GM18868 (cell line): Measurements from ENCODE around the gene EPX.
A peak's percentile ranks its signal among the peaks of the same experiment; 100 is the strongest.

Experiments
- ATAC-seq: cut with Tn5 transposase; IDR thresholded peaks from one replicate; pipeline ENCODE4 v1.9.1; 2021; ENCODE audit warnings: mild to moderate bottlenecking, moderate library complexity; ENCODE audit not compliant: unreplicated experiment

The EPX gene

DNA sequence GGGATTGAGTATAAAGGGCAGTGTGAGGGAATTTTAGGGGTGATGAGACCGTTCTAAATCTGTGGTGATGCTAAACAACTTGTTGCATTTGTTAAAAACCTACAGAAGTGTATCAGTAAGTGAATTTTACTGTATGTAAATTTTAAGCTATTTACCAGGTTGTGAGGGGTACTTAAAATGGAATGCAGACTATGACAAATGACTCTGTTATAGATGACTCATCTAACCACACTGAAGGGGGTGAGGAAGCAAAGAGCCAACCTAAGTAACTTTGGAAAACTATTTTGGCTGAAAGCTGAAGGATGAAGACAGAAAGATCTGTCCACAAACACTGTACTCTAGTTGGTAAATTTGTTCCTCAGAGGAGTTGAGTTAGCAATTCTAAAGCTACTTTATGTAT is 31.8 kb downstream of the EPX start:
- no peak for ATAC-seq

DNA sequence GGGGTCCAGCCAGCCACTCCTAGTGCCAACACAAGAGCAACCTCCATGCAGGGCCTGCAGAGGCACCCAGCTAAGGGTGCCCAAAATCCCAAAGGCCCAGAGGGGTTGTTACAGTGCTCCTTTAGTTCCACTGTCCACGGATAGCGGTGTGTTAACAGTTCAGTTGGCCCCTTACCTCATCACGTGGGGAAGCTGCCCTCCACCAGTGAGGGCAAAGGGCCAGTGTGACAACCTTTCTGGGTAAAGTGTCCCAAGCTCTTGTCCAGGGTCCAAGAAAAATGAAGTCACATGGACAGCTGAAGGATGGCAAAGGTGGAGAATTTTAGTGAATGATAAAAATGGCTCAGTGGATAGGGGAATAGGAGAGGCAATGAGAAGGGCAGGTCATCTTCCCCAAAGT is 35.2 kb downstream of the EPX start:
- no peak for ATAC-seq

DNA sequence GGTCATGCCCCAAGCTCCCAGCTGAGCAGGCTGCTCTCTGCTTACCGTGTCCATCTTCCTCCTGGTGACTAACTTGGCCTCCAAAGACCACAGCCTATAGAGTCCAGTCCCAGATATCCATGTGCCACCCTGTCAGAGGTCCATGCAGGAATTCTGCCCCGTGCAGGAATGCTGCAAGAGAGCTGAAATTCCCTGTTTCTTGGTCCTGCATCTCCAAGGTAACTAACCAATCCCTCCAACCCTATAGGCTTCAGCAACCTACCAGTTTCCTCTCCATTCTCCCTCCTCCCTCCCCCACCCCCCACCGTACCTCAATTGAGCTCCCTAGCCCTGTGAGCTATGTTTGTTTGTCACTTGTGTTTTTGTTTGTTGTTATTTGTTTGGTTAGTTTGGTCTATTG is 36.2 kb downstream of the EPX start:
- no peak for ATAC-seq

- ATAC-seq: no peak
These were observed 36.9 kb downstream of the EPX start for GRCh38 chr17:58229384-58229783.

GRCh38 chr17:58229881-58230280 is 37.4 kb downstream of the EPX start:
- ATAC-seq: no peak

- ATAC-seq: no peak
These were observed 39.1 kb downstream of the EPX start for GRCh38 chr17:58231641-58232040.

GRCh38 chr17:58232707-58233156 is 40.2 kb downstream of the EPX start:
- peak; percentile 76 for ATAC-seq

DNA sequence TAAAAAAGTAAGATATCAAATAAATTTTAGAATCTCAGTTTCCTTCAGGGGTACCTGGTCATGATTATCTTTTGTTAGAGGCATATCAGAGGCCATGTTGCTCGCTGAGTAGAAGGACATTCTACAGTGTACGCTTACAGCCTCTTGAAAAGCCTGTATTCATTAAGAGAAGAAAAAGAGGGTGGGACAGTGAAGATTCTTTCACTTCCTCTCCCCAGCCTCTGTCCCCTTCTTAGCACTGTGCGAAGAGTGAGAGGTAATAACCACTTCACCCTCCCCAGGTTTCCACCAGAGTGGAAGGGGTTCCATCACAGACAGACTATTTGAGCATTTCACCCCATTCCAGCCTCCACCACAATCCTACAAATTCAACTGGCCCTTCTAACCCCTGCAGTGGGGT is 41.0 kb downstream of the EPX start:
- ATAC-seq: peak; percentile 80

GRCh38 chr17:58234512-58234911 is 42.0 kb downstream of the EPX start:
- no peak for ATAC-seq

- ATAC-seq: no peak
These were observed 43.3 kb downstream of the EPX start for GRCh38 chr17:58235821-58236220.

GRCh38 chr17:58236394-58236793 is 43.9 kb downstream of the EPX start:
- ATAC-seq: no peak

DNA sequence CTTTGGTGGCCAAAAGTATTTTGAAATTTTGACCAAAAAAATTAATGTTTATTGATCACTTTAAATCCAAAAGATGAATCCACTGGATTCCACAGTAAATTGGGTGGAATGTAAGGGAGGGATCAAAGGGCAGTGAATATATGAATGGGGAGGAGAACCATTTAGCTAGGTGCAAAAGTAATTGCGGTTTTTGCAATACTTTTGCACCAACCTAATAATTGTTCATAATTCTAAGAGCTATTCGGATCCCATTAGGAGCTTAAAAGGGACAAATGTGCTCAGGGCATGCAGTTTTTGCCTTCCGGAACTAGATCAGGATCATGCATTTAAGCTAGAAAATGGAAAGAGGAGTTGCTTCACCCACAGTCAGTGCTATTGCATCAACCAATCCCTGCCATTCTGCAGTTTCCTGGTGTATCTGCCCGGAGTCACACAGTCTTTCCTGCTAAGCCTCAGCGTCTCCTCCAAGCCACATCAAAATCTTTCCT is 45.7 kb downstream of the EPX start, which contains the start of gene LPO:
LPO (plus strand) TSS at position 438 of the 488 bp plus-strand sequence. CDS start 4,396 bp downstream, outside the sequence.
- ATAC-seq: no peak

GRCh38 chr17:58239987-58240386 is 47.5 kb downstream of the EPX start:
- no peak for ATAC-seq

GRCh38 chr17:58242171-58242784 is 49.8 kb downstream of the EPX start:
- peak; percentile 67 for ATAC-seq

DNA sequence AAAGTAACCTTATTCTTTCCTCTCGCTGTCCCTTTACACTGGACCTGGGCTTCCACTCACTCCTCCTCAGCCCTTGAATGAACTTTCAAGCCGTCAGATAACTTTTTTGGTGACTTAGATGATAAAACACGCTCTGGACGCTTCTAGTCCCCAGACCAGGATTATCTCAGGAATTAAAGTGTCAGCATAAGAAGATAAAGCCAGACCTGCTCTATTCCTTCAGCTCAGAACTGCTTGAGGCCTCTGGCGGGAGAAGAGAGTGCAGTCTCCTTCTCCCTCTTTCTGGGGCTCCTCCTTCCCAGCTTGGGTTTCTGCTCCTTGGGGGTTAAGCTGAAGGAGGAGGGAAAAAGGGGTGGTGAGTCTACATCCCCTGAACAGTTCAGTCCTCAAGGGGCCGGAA is 52.4 kb downstream of the EPX start:
- no peak for ATAC-seq

DNA sequence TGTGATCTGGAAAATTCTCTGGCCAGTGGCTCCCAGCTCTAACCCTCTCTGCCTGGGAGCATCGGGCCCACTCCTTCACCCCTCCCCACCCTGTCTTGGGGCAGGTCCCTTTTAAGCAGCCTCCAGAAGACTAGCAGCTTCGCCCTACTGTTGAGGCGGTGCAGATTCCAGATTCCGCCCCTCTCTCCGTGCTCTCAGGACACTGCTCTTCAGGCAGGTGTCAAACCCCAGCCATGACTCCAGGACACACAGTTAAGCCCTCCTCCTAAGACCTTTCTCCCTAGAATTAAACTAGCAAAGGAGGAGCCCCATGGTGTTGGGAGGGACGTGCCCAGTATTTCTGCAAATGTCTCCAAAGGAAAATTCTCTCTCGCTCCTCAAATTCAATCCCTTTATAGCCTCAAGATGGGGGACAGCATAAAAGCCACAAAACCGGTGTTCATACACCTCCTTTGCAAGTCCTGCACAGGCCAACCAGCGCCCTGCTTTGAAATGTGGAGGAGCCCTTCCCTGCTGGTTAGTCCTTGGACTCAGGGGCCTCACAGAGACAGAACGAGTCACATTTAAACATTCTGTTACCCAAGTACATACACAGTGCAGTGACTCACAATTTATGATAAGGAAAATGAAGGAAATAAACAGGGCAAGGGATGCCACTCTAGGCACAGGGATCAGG is 53.0 kb downstream of the EPX start:
- ATAC-seq: no peak

- no peak for ATAC-seq
These were observed 53.7 kb downstream of the EPX start for GRCh38 chr17:58246104-58246740.

GRCh38 chr17:58246781-58247180 is 54.3 kb downstream of the EPX start:
- ATAC-seq: no peak

- no peak for ATAC-seq
These were observed 55.2 kb downstream of the EPX start for GRCh38 chr17:58247511-58248363.

DNA sequence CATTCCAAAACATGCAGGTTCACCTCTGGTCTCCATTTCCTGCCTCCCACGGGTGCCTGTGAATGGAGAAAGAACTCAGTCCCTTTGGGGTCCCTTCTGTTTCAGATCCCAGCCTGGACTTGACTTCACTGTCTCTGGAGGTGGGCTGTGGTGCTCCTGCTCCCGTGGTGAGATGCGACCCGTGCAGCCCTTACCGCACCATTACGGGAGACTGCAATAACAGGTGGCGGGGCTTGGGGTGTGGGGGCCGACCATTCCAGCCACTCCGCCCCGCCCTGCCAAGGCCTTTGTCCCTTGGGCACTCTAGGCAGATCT is 56.4 kb downstream of the EPX start:
- no peak for ATAC-seq
